ENCODE measurements around the gene POLR2L.

The POLR2L gene

GRCh38 chr11:847876-848275 is 5.5 kb upstream of the POLR2L start:
- Histone ChIP-seq H3K9me3 (ENCODE audit: control insufficient read depth in 1 of 2, low read length in 2 of 2) (no peaks in the 10 kb centered on the region), H3K4me3 (ENCODE audit: low read depth in 1 of 2, low read length in 2 of 2) (no peak overlapping the region), H3K9ac (ENCODE audit: low read depth in 1 of 2, low read length in 2 of 2) (no peak overlapping the region), H3K36me3 (ENCODE audit: control insufficient read depth in 1 of 2, insufficient read depth in 2 of 2, low read length in 2 of 2) (no peaks in the 10 kb centered on the region), H3K4me1 (ENCODE audit: control insufficient read depth in 1 of 2, insufficient read depth in 2 of 2, low read length in 2 of 2) (peaks cover 10 to 22% of the 10 kb centered on the region in 2 donors), H3K27me3 (ENCODE audit: control insufficient read depth in 1 of 2, insufficient read depth in 2 of 2, low read length in 2 of 2) (peaks cover 25 to 27% of the 10 kb centered on the region in 2 donors), H3K27ac (ENCODE audit: low read depth, low read length) (no peak overlapping the region)

GRCh38 chr11:846496-847098 is 4.3 kb upstream of the POLR2L start:
- H3K27ac ChIP-seq (ENCODE audit: low read depth, low read length): no peak overlapping the region
- peaks cover 10 to 22% of the 10 kb centered on the region in 2 donors for H3K4me1 ChIP-seq (ENCODE audit: control insufficient read depth in 1 of 2, insufficient read depth in 2 of 2, low read length in 2 of 2)
- no peaks in the 10 kb centered on the region for H3K9me3 ChIP-seq (ENCODE audit: control insufficient read depth in 1 of 2, low read length in 2 of 2)
- no peaks in the 10 kb centered on the region for H3K36me3 ChIP-seq (ENCODE audit: control insufficient read depth in 1 of 2, insufficient read depth in 2 of 2, low read length in 2 of 2)
- H3K4me3 ChIP-seq (ENCODE audit: low read depth in 1 of 2, low read length in 2 of 2): no peak overlapping the region
- no peak overlapping the region for H3K9ac ChIP-seq (ENCODE audit: low read depth in 1 of 2, low read length in 2 of 2)
- H3K27me3 ChIP-seq (ENCODE audit: control insufficient read depth in 1 of 2, insufficient read depth in 2 of 2, low read length in 2 of 2): peaks cover 25 to 27% of the 10 kb centered on the region in 2 donors

GRCh38 chr11:845872-846495 is 3.7 kb upstream of the POLR2L start:
- Histone ChIP-seq H3K27me3 (ENCODE audit: control insufficient read depth in 1 of 2, insufficient read depth in 2 of 2, low read length in 2 of 2) (peaks cover 22 to 26% of the 10 kb centered on the region in 2 donors), H3K9ac (ENCODE audit: low read depth in 1 of 2, low read length in 2 of 2) (no peak overlapping the region), H3K4me1 (ENCODE audit: control insufficient read depth in 1 of 2, insufficient read depth in 2 of 2, low read length in 2 of 2) (peaks cover 13 to 26% of the 10 kb centered on the region in 2 donors), H3K27ac (ENCODE audit: low read depth, low read length) (no peak overlapping the region), H3K9me3 (ENCODE audit: control insufficient read depth in 1 of 2, low read length in 2 of 2) (no peaks in the 10 kb centered on the region), H3K36me3 (ENCODE audit: control insufficient read depth in 1 of 2, insufficient read depth in 2 of 2, low read length in 2 of 2) (no peaks in the 10 kb centered on the region), H3K4me3 (ENCODE audit: low read depth in 1 of 2, low read length in 2 of 2) (no peak overlapping the region)

- no peak overlapping the region for H3K27ac ChIP-seq (ENCODE audit: low read depth, low read length)
- peaks cover 0 to 7% of the 10 kb centered on the region in 2 donors for H3K36me3 ChIP-seq (ENCODE audit: control insufficient read depth in 1 of 2, insufficient read depth in 2 of 2, low read length in 2 of 2)
- peak overlapping the region; percentile 17 to 32 for H3K4me3 ChIP-seq (ENCODE audit: low read depth in 1 of 2, low read length in 2 of 2)
- H3K9me3 ChIP-seq (ENCODE audit: control insufficient read depth in 1 of 2, low read length in 2 of 2): no peaks in the 10 kb centered on the region
- peaks cover 22 to 36% of the 10 kb centered on the region in 2 donors for H3K4me1 ChIP-seq (ENCODE audit: control insufficient read depth in 1 of 2, insufficient read depth in 2 of 2, low read length in 2 of 2)
- peak overlapping the region in 1 of 2 donors; percentile 16 for H3K9ac ChIP-seq (ENCODE audit: low read depth in 1 of 2, low read length in 2 of 2)
- H3K27me3 ChIP-seq (ENCODE audit: control insufficient read depth in 1 of 2, insufficient read depth in 2 of 2, low read length in 2 of 2): peaks cover 12 to 18% of the 10 kb centered on the region in 2 donors
Observed at GRCh38 chr11:844693-845644, 2.6 kb upstream of the POLR2L start.

- Histone ChIP-seq H3K9me3 (ENCODE audit: control insufficient read depth in 1 of 2, low read length in 2 of 2) (no peaks in the 10 kb centered on the region), H3K9ac (ENCODE audit: low read depth in 1 of 2, low read length in 2 of 2) (peak overlapping the region in 1 of 2 donors; percentile 33), H3K27me3 (ENCODE audit: control insufficient read depth in 1 of 2, insufficient read depth in 2 of 2, low read length in 2 of 2) (peaks cover 11 to 16% of the 10 kb centered on the region in 2 donors), H3K4me3 (ENCODE audit: low read depth in 1 of 2, low read length in 2 of 2) (peak overlapping the region in 1 of 2 donors; percentile 91), H3K27ac (ENCODE audit: low read depth, low read length) (peak overlapping the region; percentile 75), H3K36me3 (ENCODE audit: control insufficient read depth in 1 of 2, insufficient read depth in 2 of 2, low read length in 2 of 2) (peaks cover 3 to 16% of the 10 kb centered on the region in 2 donors), H3K4me1 (ENCODE audit: control insufficient read depth in 1 of 2, insufficient read depth in 2 of 2, low read length in 2 of 2) (peaks cover 28 to 37% of the 10 kb centered on the region in 2 donors)
Observed at GRCh38 chr11:843818-844692, 1.7 kb upstream of the POLR2L start.

GRCh38 chr11:843086-843734 is 881 bp upstream of the POLR2L start:
- Histone ChIP-seq H3K9ac (ENCODE audit: low read depth in 1 of 2, low read length in 2 of 2) (peak overlapping the region in 1 of 2 donors; percentile 33), H3K36me3 (ENCODE audit: control insufficient read depth in 1 of 2, insufficient read depth in 2 of 2, low read length in 2 of 2) (peaks cover 10 to 23% of the 10 kb centered on the region in 2 donors), H3K27me3 (ENCODE audit: control insufficient read depth in 1 of 2, insufficient read depth in 2 of 2, low read length in 2 of 2) (peaks cover 4 to 10% of the 10 kb centered on the region in 2 donors), H3K4me3 (ENCODE audit: low read depth in 1 of 2, low read length in 2 of 2) (peak overlapping the region; percentile 91 to 94), H3K9me3 (ENCODE audit: control insufficient read depth in 1 of 2, low read length in 2 of 2) (no peaks in the 10 kb centered on the region), H3K27ac (ENCODE audit: low read depth, low read length) (peak overlapping the region; percentile 75), H3K4me1 (ENCODE audit: control insufficient read depth in 1 of 2, insufficient read depth in 2 of 2, low read length in 2 of 2) (peaks cover 30 to 36% of the 10 kb centered on the region in 2 donors)

- Histone ChIP-seq H3K27ac (ENCODE audit: low read depth, low read length) (peak overlapping the region; percentile 91), H3K4me1 (ENCODE audit: control insufficient read depth in 1 of 2, insufficient read depth in 2 of 2, low read length in 2 of 2) (peaks cover 36 to 46% of the 10 kb centered on the region in 2 donors), H3K36me3 (ENCODE audit: control insufficient read depth in 1 of 2, insufficient read depth in 2 of 2, low read length in 2 of 2) (peaks cover 10 to 35% of the 10 kb centered on the region in 2 donors), H3K9ac (ENCODE audit: low read depth in 1 of 2, low read length in 2 of 2) (peak overlapping the region; percentile 66 to 68), H3K9me3 (ENCODE audit: control insufficient read depth in 1 of 2, low read length in 2 of 2) (no peaks in the 10 kb centered on the region), H3K27me3 (ENCODE audit: control insufficient read depth in 1 of 2, insufficient read depth in 2 of 2, low read length in 2 of 2) (peaks cover 0 to 7% of the 10 kb centered on the region in 2 donors), H3K4me3 (ENCODE audit: low read depth in 1 of 2, low read length in 2 of 2) (peak overlapping the region; percentile 91 to 94)
Observed at GRCh38 chr11:841981-842369, 354 bp downstream of the POLR2L start.

GRCh38 chr11:839875-840617 is 2.3 kb downstream of the POLR2L start:
- peak overlapping the region in 1 of 2 donors; percentile 62 for H3K4me3 ChIP-seq (ENCODE audit: low read depth in 1 of 2, low read length in 2 of 2)
- peaks cover 36 to 45% of the 10 kb centered on the region in 2 donors for H3K4me1 ChIP-seq (ENCODE audit: control insufficient read depth in 1 of 2, insufficient read depth in 2 of 2, low read length in 2 of 2)
- H3K36me3 ChIP-seq (ENCODE audit: control insufficient read depth in 1 of 2, insufficient read depth in 2 of 2, low read length in 2 of 2): peaks cover 14 to 44% of the 10 kb centered on the region in 2 donors
- H3K9ac ChIP-seq (ENCODE audit: low read depth in 1 of 2, low read length in 2 of 2): no peak overlapping the region
- H3K9me3 ChIP-seq (ENCODE audit: control insufficient read depth in 1 of 2, low read length in 2 of 2): no peaks in the 10 kb centered on the region
- peaks cover 0 to 4% of the 10 kb centered on the region in 2 donors for H3K27me3 ChIP-seq (ENCODE audit: control insufficient read depth in 1 of 2, insufficient read depth in 2 of 2, low read length in 2 of 2)
- H3K27ac ChIP-seq (ENCODE audit: low read depth, low read length): no peak overlapping the region
